Heart right ventricle (tissue), 16 donors: Measurements from ENCODE around the gene CEACAM16. TPM values are rescaled to one million over a fixed set of nuclear protein-coding genes. Genes with fewer than 3 reads are reported as not detected.

Experiments used
- ATAC-seq, 8 donors: fragments of 200-7000 bp; cut with Tn5 transposase; one replicate each; pipeline ENCODE4 v1.9.1; 2020; ENCODE audit warnings: mild to moderate bottlenecking in 8 of 8, moderate library complexity in 8 of 8, moderate number of reproducible peaks in 1 of 8
- DNase-seq, 2 donors: peaks; one replicate each; pipeline ENCODE4 v3.0.0-alpha.2; 2020
- H3K27ac ChIP-seq, 10 donors: fragments of 200-600 bp; sonication (generic) in 2 of 10; one replicate each; pipeline versions ENCODE4 v1.5.0 to v1.8.0; 2020 to 2022; ENCODE audit warnings: mild to moderate bottlenecking in 3 of 10
- H3K27me3 ChIP-seq, 7 donors: fragments of 200-600 bp; one replicate each; pipeline ENCODE4 v1.8.0; 2021 to 2022; ENCODE audit warnings: mild to moderate bottlenecking in 2 of 7
- H3K36me3 ChIP-seq, 9 donors: fragments of 200-600 bp; sonication (generic) in 1 of 9; one replicate each; pipeline versions ENCODE4 v1.5.0 to v1.8.0; 2020 to 2022; ENCODE audit warnings: mild to moderate bottlenecking in 2 of 9
- H3K4me1 ChIP-seq, 9 donors: fragments of 200-600 bp; sonication (generic) in 1 of 9; one replicate each; pipeline versions ENCODE4 v1.5.0 to v1.8.0; 2020 to 2022; ENCODE audit warnings: mild to moderate bottlenecking in 4 of 9
- H3K4me3 ChIP-seq, 10 donors: fragments of 200-600 bp; sonication (generic) in 2 of 10; one replicate each; pipeline versions ENCODE4 v1.5.0 to v1.8.0; 2020 to 2022; ENCODE audit warnings: mild to moderate bottlenecking in 7 of 10, moderate library complexity in 2 of 10
- H3K9me3 ChIP-seq, 11 donors: fragments of 200-600 bp in 10 of 11; sonication (generic) in 2 of 11; one replicate each; pipeline versions ENCODE4 v1.5.0 to v1.8.0; 2013 to 2022; ENCODE audit warnings: mild to moderate bottlenecking in 2 of 11, control low read depth in 1 of 11, moderate library complexity in 1 of 11
- CTCF ChIP-seq, 9 donors: fragments of 200-600 bp; sonication (generic) in 2 of 9; IDR thresholded peaks; one replicate each; pipeline versions ENCODE4 v1.5.0 to v1.8.0; 2021 to 2022; ENCODE audit warnings: antibody characterized with exemption in 9 of 9, mild to moderate bottlenecking in 5 of 9, moderate library complexity in 1 of 9
- WGBS, 2 donors: extraction: QIAGEN DNeasy Blood & Tissue Kit; methylation state at CpG; one replicate each; pipeline ENCODE4 v1.1.7; 2013; ENCODE audit warnings: inconsistent platforms in 1 of 2; 5-methylcytosine and 5-hydroxymethylcytosine counted together
- intact Hi-C, 10 donors: fragments of 100-400 bp; cut with DNase I; formaldehyde crosslinking; loops; one replicate each; pipeline versions ENCODE4 v1.11.1 to v1.14.2; 2022
- polyA plus RNA-seq, 2 donors: library from polyadenylated mRNA; stranded (reverse); fragments of 200-250 nt; gene quantifications; one replicate each; pipeline ENCODE4 v1.2.3, GENCODE V29; 2013
- total RNA-seq, 10 donors: library from RNA; stranded (reverse); fragmentation: NEBNext Ultra II Directional in 3 of 10; extraction: Animal tissue kit (Norgen Biotek cat#: 25700) in 3 of 10; gene quantifications; one replicate each; pipeline versions ENCODE4 v1.2.1 to v1.2.4, GENCODE V29; 2021 to 2023
- donor health status: Arrhythmogenic right ventricular cardiomyopathy.
- donor health status: ischemic (EF 13 %, LVEDD 7.1; RV severe dilation, severe dysfunction).
- donor health status: healthy with polysubstance abuse.
- donor health status: DM: no; HTN: yes; CAD: no.
- donor health status: DM: no; HTN: no; CAD: no.
- donor health status: ischemic (EF 25% LVEDD 6.9; RV normal size, moderate dysfunction).
- donor health status: ischemic (EF 25% LVEDD 5.7; RV mildly dilated, moderate dysfunction).
- donor health status: healthy.
- donor health status: DM: yes; HTN: yes; CAD: no.
- donor health status: Ischemic cardiomyopathy.
- donor health status: ischemic (EF 35%, LVEDD 5.7; RV mildly dilated, moderate dysfunction).
- donor health status: nonischemic (EF 11% LVEDD 7.7; RV severe dilation, severe dysfunction).
- donor health status: DM: yes; HTN: yes; CAD: no.
- donor health status: PGD.
- donor health status: ischemic (EF 29% LVEDD 5.4; RV normal size, mild dysfunction).
- donor health status: nonischemic (EF 23%, LVEDD 6.1; RV moderate dilation, normal function).

The CEACAM16 gene
- total and polyA plus RNA-seq, 12 donors = not detected

- TF ChIP-seq CTCF (IDR thresholded peaks at IDR 0.05) = no peak
- intact Hi-C loops = no loop called here
- Histone ChIP-seq H3K36me3 (no peaks in the 10 kb centered on the region), H3K4me1 (peaks cover 13 to 77% (median 35%) of the 10 kb centered on the region in 9 donors), H3K27me3 (no peaks in the 10 kb centered on the region), H3K27ac (peak overlapping the region in 1 of 10 donors; percentile 73), H3K4me3 (no peak overlapping the region), H3K9me3 (no peaks in the 10 kb centered on the region)
- WGBS, 2 donors = 64 to 66% methylated on average over 11 of the region's 11 CpGs
- DNase-seq = no peak
- no peak for ATAC-seq
Measured at GRCh38 chr19:44738603-44739558, 39.9 kb downstream of the CEACAM16 start.

- Histone ChIP-seq H3K4me1 (peaks cover 18 to 92% (median 50%) of the 10 kb centered on the region in 9 donors), H3K9me3 (no peaks in the 10 kb centered on the region), H3K4me3 (no peak overlapping the region), H3K27me3 (no peaks in the 10 kb centered on the region), H3K27ac (peak overlapping the region in 7 of 10 donors; percentile 74 to 100 (median 94)), H3K36me3 (no peaks in the 10 kb centered on the region)
- intact Hi-C loops = no loop called here
- TF ChIP-seq CTCF (IDR thresholded peaks at IDR 0.05) = no peak
- 58 to 61% methylated on average over 3 of the region's 3 CpGs for WGBS, 2 donors
- ATAC-seq (no peak), DNase-seq (no peak)
Measured at GRCh38 chr19:44740351-44740824, 41.4 kb downstream of the CEACAM16 start.

- H3K27ac ChIP-seq = peak overlapping the region in 9 of 10 donors; percentile 74 to 100 (median 94)
- 62 to 67% methylated on average over 6 of the region's 6 CpGs for WGBS, 2 donors
- H3K4me1 ChIP-seq = peaks cover 18 to 98% (median 51%) of the 10 kb centered on the region in 9 donors
- no peak for TF ChIP-seq CTCF (IDR thresholded peaks at IDR 0.05)
- peak in 1 of 2 donors; percentile 15 for DNase-seq
- no peaks in the 10 kb centered on the region for H3K36me3 ChIP-seq
- ATAC-seq = peak in 2 of 8 donors; percentile 1
- no peak overlapping the region for H3K4me3 ChIP-seq
- intact Hi-C loops = no loop called here
- no peaks in the 10 kb centered on the region for H3K27me3 ChIP-seq
- H3K9me3 ChIP-seq = no peaks in the 10 kb centered on the region
Measured at GRCh38 chr19:44741258-44741731, 42.3 kb downstream of the CEACAM16 start.

- peak; percentile 92 to 97 (median 94) for ATAC-seq
- no peaks in the 10 kb centered on the region for H3K36me3 ChIP-seq
- peaks cover 19 to 98% (median 56%) of the 10 kb centered on the region in 9 donors for H3K4me1 ChIP-seq
- no peaks in the 10 kb centered on the region for H3K9me3 ChIP-seq
- no peak for TF ChIP-seq CTCF (IDR thresholded peaks at IDR 0.05)
- intact Hi-C loops = no loop called here
- peak overlapping the region; percentile 66 to 100 (median 92) for H3K27ac ChIP-seq
- peak; percentile 98 to 99 for DNase-seq
- peak overlapping the region in 1 of 10 donors; percentile 10 for H3K4me3 ChIP-seq
- H3K27me3 ChIP-seq = no peaks in the 10 kb centered on the region
- 3% methylated on average over 13 of the region's 13 CpGs for WGBS, 2 donors
Measured at GRCh38 chr19:44741841-44742329, 42.9 kb downstream of the CEACAM16 start.
